ENCODE data around the gene APOBEC3H.

APOBEC3H gene

DNA sequence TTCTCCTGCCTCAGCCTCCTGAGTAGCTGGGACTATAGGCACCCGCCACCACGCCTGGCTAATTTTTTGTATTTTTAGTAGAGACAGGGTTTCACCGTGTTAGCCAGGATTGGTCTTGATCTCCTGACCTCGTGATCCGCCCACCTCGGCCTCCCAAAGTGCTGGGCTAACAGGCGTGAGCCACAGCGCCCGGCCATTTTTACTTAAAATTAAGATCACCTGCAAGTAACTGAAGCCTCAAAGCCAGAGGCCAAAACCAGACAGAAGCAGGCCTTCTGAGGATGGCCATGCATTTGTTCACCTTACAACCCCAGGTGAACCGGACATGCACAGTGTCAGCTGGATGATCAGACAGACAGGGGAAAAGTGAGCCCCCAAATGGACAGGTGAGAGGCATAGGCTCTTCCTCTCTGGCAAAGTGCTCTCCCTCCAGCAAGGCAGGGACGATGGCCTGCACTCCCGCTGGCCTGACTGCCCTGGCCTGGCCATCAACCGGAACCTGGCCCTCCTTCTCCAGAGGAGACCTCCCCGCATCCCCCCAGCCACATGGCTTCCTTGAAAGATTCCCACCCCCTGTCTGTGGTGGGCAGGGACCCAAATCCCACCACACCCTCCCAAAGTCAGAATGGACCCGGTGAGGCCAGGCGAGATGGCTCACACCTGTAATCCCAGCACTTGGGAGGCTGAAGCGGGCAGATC, 25.9 kb downstream of the APOBEC3H start:
- H4K8ac ChIP-seq (ENCODE audit: low read depth, low read length), result no peak overlapping the region
- H2AFZ ChIP-seq (ENCODE audit: insufficient read depth, low read length, poor library complexity), result no peak overlapping the region
- no peaks in the 10 kb centered on the region for H3K27me3 ChIP-seq (ENCODE audit: insufficient read depth, low read length)
- H3K36me3 ChIP-seq (ENCODE audit: control insufficient read depth in 1 of 2, insufficient read depth in 2 of 2, low read length in 2 of 2), result no peaks in the 10 kb centered on the region
- no peak overlapping the region for H3K4me3 ChIP-seq (ENCODE audit: low read depth, low read length)
- H3K27ac ChIP-seq (ENCODE audit: low read depth, low read length), result no peak overlapping the region
- DNase-seq, result no peak
- no peak overlapping the region for H2AK5ac ChIP-seq (ENCODE audit: low read length)
- WGBS (ENCODE audit: extremely low coverage, insufficient coverage, insufficient read length), result no CpG with 5 or more reads among the region's 17 CpGs
- no peak overlapping the region for H2BK12ac ChIP-seq (ENCODE audit: low read length)
- H3K9me3 ChIP-seq (ENCODE audit: insufficient read depth, low read depth, low read length), result peaks cover 2% of the 10 kb centered on the region
- H2BK5ac ChIP-seq (ENCODE audit: low read depth, low read length, poor library complexity), result no peak overlapping the region
- no peak overlapping the region for H3K23ac ChIP-seq (ENCODE audit: low read length)
- H3K4me2 ChIP-seq (ENCODE audit: low read length), result no peak overlapping the region
- H2BK120ac ChIP-seq (ENCODE audit: insufficient read depth, low read length, poor library complexity), result no peak overlapping the region
- H3K4ac ChIP-seq (ENCODE audit: low read depth, low read length), result no peak overlapping the region
- H3K18ac ChIP-seq (ENCODE audit: low read length), result no peak overlapping the region
- H4K12ac ChIP-seq (ENCODE audit: low read depth, low read length), result no peak overlapping the region
- H3K14ac ChIP-seq (ENCODE audit: low read length), result no peak overlapping the region
- no peak overlapping the region for H3K9ac ChIP-seq (ENCODE audit: low read length)
- no peak overlapping the region for H4K91ac ChIP-seq (ENCODE audit: low read depth, low read length)
- H3K79me2 ChIP-seq (ENCODE audit: control insufficient read depth, insufficient read depth, low read length, poor library complexity), result no peaks in the 10 kb centered on the region
- peaks cover 8 to 10% of the 10 kb centered on the region in 2 experiments for H3K4me1 ChIP-seq (ENCODE audit: control insufficient read depth in 1 of 2, insufficient read depth in 2 of 2, low read length in 2 of 2)
- no peaks in the 10 kb centered on the region for H3K79me1 ChIP-seq (ENCODE audit: low read length)

GRCh38 chr22:39123751-39124581, 26.9 kb downstream of the APOBEC3H start:
- Histone ChIP-seq H2AFZ (ENCODE audit: insufficient read depth, low read length, poor library complexity) (peak overlapping the region; percentile 30), H4K91ac (ENCODE audit: low read depth, low read length) (peak overlapping the region; percentile 51), H2AK5ac (ENCODE audit: low read length) (no peak overlapping the region), H3K23ac (ENCODE audit: low read length) (no peak overlapping the region), H2BK12ac (ENCODE audit: low read length) (peak overlapping the region; percentile 77), H3K4me1 (ENCODE audit: control insufficient read depth in 1 of 2, insufficient read depth in 2 of 2, low read length in 2 of 2) (peaks cover 8 to 10% of the 10 kb centered on the region in 2 experiments), H3K79me2 (ENCODE audit: control insufficient read depth, insufficient read depth, low read length, poor library complexity) (no peaks in the 10 kb centered on the region), H3K9ac (ENCODE audit: low read length) (no peak overlapping the region), H4K12ac (ENCODE audit: low read depth, low read length) (no peak overlapping the region), H2BK5ac (ENCODE audit: low read depth, low read length, poor library complexity) (no peak overlapping the region), H3K18ac (ENCODE audit: low read length) (no peak overlapping the region), H3K79me1 (ENCODE audit: low read length) (no peaks in the 10 kb centered on the region), H3K36me3 (ENCODE audit: control insufficient read depth in 1 of 2, insufficient read depth in 2 of 2, low read length in 2 of 2) (no peaks in the 10 kb centered on the region), H3K27me3 (ENCODE audit: insufficient read depth, low read length) (no peaks in the 10 kb centered on the region), H3K27ac (ENCODE audit: low read depth, low read length) (no peak overlapping the region), H3K4ac (ENCODE audit: low read depth, low read length) (no peak overlapping the region), H3K14ac (ENCODE audit: low read length) (peak overlapping the region; percentile 34), H3K4me2 (ENCODE audit: low read length) (peak overlapping the region; percentile 8), H2BK120ac (ENCODE audit: insufficient read depth, low read length, poor library complexity) (peak overlapping the region; percentile 45), H3K9me3 (ENCODE audit: insufficient read depth, low read depth, low read length) (peaks cover 5% of the 10 kb centered on the region), H3K4me3 (ENCODE audit: low read depth, low read length) (no peak overlapping the region), H4K8ac (ENCODE audit: low read depth, low read length) (peak overlapping the region; percentile 58)
- DNase-seq, result no peak
- WGBS (ENCODE audit: extremely low coverage, insufficient coverage, insufficient read length), result no CpG with 5 or more reads among the region's 33 CpGs

DNA sequence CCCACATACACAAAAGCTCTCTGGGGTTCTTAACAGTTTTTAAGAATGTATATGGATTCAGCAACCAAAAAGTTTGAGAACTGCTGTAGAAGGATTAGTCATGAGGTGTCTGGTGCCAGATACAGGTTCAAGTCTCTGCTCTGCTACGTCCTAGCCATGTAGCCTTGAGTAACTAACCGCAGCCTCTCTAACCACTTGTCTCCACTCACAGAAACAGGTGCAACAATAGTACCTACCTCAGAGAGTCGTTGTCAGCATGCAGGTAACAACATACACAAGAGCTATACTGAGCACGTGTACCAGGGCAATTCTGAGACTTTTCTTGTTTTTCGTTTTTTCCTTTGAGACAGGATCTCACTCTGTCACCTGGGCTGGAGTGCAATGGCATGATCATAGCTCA, 28.6 kb downstream of the APOBEC3H start:
- no peak overlapping the region for H3K14ac ChIP-seq (ENCODE audit: low read length)
- no peak overlapping the region for H3K4me3 ChIP-seq (ENCODE audit: low read depth, low read length)
- no peak overlapping the region for H3K23ac ChIP-seq (ENCODE audit: low read length)
- no peak overlapping the region for H3K27ac ChIP-seq (ENCODE audit: low read depth, low read length)
- H3K4ac ChIP-seq (ENCODE audit: low read depth, low read length), result no peak overlapping the region
- no peak overlapping the region for H2AK5ac ChIP-seq (ENCODE audit: low read length)
- no peaks in the 10 kb centered on the region for H3K36me3 ChIP-seq (ENCODE audit: control insufficient read depth in 1 of 2, insufficient read depth in 2 of 2, low read length in 2 of 2)
- no peak overlapping the region for H3K4me2 ChIP-seq (ENCODE audit: low read length)
- no peak overlapping the region for H2BK12ac ChIP-seq (ENCODE audit: low read length)
- no peaks in the 10 kb centered on the region for H3K79me2 ChIP-seq (ENCODE audit: control insufficient read depth, insufficient read depth, low read length, poor library complexity)
- DNase-seq, result no peak
- H4K12ac ChIP-seq (ENCODE audit: low read depth, low read length), result no peak overlapping the region
- no peaks in the 10 kb centered on the region for H3K79me1 ChIP-seq (ENCODE audit: low read length)
- H4K91ac ChIP-seq (ENCODE audit: low read depth, low read length), result no peak overlapping the region
- no peak overlapping the region for H2AFZ ChIP-seq (ENCODE audit: insufficient read depth, low read length, poor library complexity)
- WGBS (ENCODE audit: extremely low coverage, insufficient coverage, insufficient read length), result no CpG with 5 or more reads among the region's 5 CpGs
- no peak overlapping the region for H4K8ac ChIP-seq (ENCODE audit: low read depth, low read length)
- no peak overlapping the region for H2BK5ac ChIP-seq (ENCODE audit: low read depth, low read length, poor library complexity)
- H3K18ac ChIP-seq (ENCODE audit: low read length), result no peak overlapping the region
- H3K9me3 ChIP-seq (ENCODE audit: insufficient read depth, low read depth, low read length), result peaks cover 5% of the 10 kb centered on the region
- H3K9ac ChIP-seq (ENCODE audit: low read length), result no peak overlapping the region
- no peak overlapping the region for H2BK120ac ChIP-seq (ENCODE audit: insufficient read depth, low read length, poor library complexity)
- H3K4me1 ChIP-seq (ENCODE audit: control insufficient read depth in 1 of 2, insufficient read depth in 2 of 2, low read length in 2 of 2), result peaks cover 10 to 14% of the 10 kb centered on the region in 2 experiments
- no peaks in the 10 kb centered on the region for H3K27me3 ChIP-seq (ENCODE audit: insufficient read depth, low read length)

DNA sequence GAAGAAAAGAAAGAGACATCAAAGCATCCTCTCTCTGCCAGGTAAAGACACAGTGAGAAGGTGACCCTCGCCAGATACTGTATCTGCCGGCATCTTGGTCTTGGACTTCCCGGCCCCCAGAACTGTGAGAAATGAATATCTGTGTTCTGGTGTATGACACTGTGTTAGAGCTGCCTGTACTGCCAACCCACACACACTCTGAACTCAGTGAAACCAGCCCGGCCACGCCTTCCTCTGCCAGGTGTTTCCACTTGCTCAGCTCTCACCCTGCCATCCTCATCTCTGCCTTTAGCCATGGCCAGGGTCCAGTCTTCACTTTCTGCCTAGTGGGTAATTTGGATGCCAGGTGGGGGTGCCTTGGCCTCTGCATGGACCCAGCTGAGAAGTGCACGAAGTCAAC, 31.5 kb downstream of the APOBEC3H start:
- Histone ChIP-seq H3K4me2 (ENCODE audit: low read length) (no peak overlapping the region), H3K23ac (ENCODE audit: low read length) (no peak overlapping the region), H4K8ac (ENCODE audit: low read depth, low read length) (no peak overlapping the region), H3K14ac (ENCODE audit: low read length) (no peak overlapping the region), H3K27me3 (ENCODE audit: insufficient read depth, low read length) (no peaks in the 10 kb centered on the region), H2AK5ac (ENCODE audit: low read length) (no peak overlapping the region), H2BK120ac (ENCODE audit: insufficient read depth, low read length, poor library complexity) (no peak overlapping the region), H3K9me3 (ENCODE audit: insufficient read depth, low read depth, low read length) (peaks cover 3% of the 10 kb centered on the region), H3K4me1 (ENCODE audit: control insufficient read depth in 1 of 2, insufficient read depth in 2 of 2, low read length in 2 of 2) (peaks cover 19 to 23% of the 10 kb centered on the region in 2 experiments), H3K4me3 (ENCODE audit: low read depth, low read length) (no peak overlapping the region), H3K18ac (ENCODE audit: low read length) (no peak overlapping the region), H4K91ac (ENCODE audit: low read depth, low read length) (no peak overlapping the region), H3K79me1 (ENCODE audit: low read length) (peaks cover 3% of the 10 kb centered on the region), H2BK5ac (ENCODE audit: low read depth, low read length, poor library complexity) (no peak overlapping the region), H3K9ac (ENCODE audit: low read length) (no peak overlapping the region), H3K36me3 (ENCODE audit: control insufficient read depth in 1 of 2, insufficient read depth in 2 of 2, low read length in 2 of 2) (no peaks in the 10 kb centered on the region), H2BK12ac (ENCODE audit: low read length) (no peak overlapping the region), H3K79me2 (ENCODE audit: control insufficient read depth, insufficient read depth, low read length, poor library complexity) (no peaks in the 10 kb centered on the region), H3K27ac (ENCODE audit: low read depth, low read length) (no peak overlapping the region), H2AFZ (ENCODE audit: insufficient read depth, low read length, poor library complexity) (no peak overlapping the region), H3K4ac (ENCODE audit: low read depth, low read length) (no peak overlapping the region), H4K12ac (ENCODE audit: low read depth, low read length) (no peak overlapping the region)
- WGBS (ENCODE audit: extremely low coverage, insufficient coverage, insufficient read length), result no CpG with 5 or more reads among the region's 6 CpGs
- no peak for DNase-seq
